GM19328 (cell line): ENCODE data around the gene HEXIM1.

Source experiments
- ATAC-seq: cut with Tn5 transposase; IDR thresholded peaks from one replicate; pipeline ENCODE4 v1.9.1; 2021; ENCODE audit warnings: mild to moderate bottlenecking, moderate library complexity; ENCODE audit not compliant: unreplicated experiment

The HEXIM1 gene

GRCh38 chr17:45171338-45172231, 23.3 kb downstream of the HEXIM1 start:
- ATAC-seq = no peak

- no peak for ATAC-seq
Observed at GRCh38 chr17:45172232-45172540, 23.9 kb downstream of the HEXIM1 start.

GRCh38 chr17:45172541-45173286, 24.4 kb downstream of the HEXIM1 start:
- no peak for ATAC-seq

GRCh38 chr17:45175759-45176115, 27.5 kb downstream of the HEXIM1 start:
- ATAC-seq = no peak

GRCh38 chr17:45177563-45177962, 29.3 kb downstream of the HEXIM1 start:
- no peak for ATAC-seq

- no peak for ATAC-seq
Observed at GRCh38 chr17:45184144-45184543, 35.9 kb downstream of the HEXIM1 start.

- no peak for ATAC-seq
Observed at GRCh38 chr17:45186801-45187354, 38.6 kb downstream of the HEXIM1 start.

GRCh38 chr17:45189009-45189408, 40.7 kb downstream of the HEXIM1 start:
- no peak for ATAC-seq

- no peak for ATAC-seq
Observed at GRCh38 chr17:45190503-45191255, 42.4 kb downstream of the HEXIM1 start.

- ATAC-seq = no peak
Observed at GRCh38 chr17:45195424-45195823, 47.1 kb downstream of the HEXIM1 start.

- no peak for ATAC-seq
Observed at GRCh38 chr17:45197108-45197507, 48.8 kb downstream of the HEXIM1 start.

- peak; percentile 58 for ATAC-seq
Observed at GRCh38 chr17:45197555-45198334, 49.5 kb downstream of the HEXIM1 start.

- ATAC-seq = no peak
Observed at GRCh38 chr17:45200701-45201100, 52.4 kb downstream of the HEXIM1 start.

GRCh38 chr17:45201457-45201856, 53.2 kb downstream of the HEXIM1 start:
- no peak for ATAC-seq
